IPS-18c (cell line): Measurements from ENCODE around the gene PRPSAP2.
"Not testable (repeated sequence)": the region's sequence is repeated elsewhere in the genome, so short reads cannot be mapped to it uniquely, and the experiment has no call there.

Experiments
- H3K4me3 ChIP-seq: 2 replicates; pipeline ENCODE4 v1.7.0; 2013; ENCODE audit warnings: low read depth, mild to moderate bottlenecking, low read length, moderate library complexity; ENCODE audit not compliant: insufficient read depth
- H3K9me3 ChIP-seq: one replicate; pipeline ENCODE4 v1.6.1; 2013; ENCODE audit warnings: mild to moderate bottlenecking, low read length, moderate library complexity; ENCODE audit not compliant: control insufficient read depth, insufficient read depth

Gene PRPSAP2

DNA sequence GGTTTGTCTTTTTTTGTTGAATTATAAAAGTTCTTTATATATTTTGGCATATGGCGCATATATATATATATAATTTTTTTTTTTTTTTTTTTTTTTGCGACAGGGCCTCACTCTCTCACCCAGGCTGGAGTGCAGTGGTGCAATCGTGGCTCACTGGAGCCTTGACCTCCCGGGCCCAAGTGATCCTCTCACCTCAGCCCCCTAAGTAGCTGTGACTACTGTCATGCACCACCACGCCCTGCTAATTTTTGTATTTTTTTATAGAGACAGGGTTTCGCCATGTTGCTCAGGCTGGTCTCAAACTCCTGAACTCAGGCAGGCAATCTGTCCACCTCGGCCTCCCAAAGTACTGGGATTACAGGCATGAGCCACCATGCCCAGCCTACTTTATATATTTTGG, 64.7 kb downstream of the PRPSAP2 start:
- not testable (repeated sequence) for H3K4me3 ChIP-seq, H3K9me3 ChIP-seq

DNA sequence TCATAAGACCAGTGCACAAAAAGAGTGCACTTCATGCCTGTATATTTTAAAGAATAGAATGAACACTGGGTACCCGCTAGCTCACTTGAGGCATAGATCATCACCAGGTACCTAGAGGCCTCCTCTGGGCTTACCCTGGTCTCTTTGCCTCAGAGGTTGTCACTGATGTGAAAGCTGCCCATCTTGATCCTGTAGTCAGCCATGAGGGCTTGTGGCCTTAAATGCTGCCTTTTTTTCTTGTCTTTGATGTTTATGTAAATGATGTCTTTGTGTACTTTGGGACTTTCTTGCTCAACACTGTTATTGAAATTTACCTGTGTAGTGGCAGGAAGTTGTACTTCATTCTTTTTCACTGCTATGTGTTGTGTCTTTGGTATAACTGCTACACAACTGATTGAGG, 67.3 kb downstream of the PRPSAP2 start:
- H3K9me3 ChIP-seq: no peaks in the 10 kb centered on the region
- no peak overlapping the region for H3K4me3 ChIP-seq

DNA sequence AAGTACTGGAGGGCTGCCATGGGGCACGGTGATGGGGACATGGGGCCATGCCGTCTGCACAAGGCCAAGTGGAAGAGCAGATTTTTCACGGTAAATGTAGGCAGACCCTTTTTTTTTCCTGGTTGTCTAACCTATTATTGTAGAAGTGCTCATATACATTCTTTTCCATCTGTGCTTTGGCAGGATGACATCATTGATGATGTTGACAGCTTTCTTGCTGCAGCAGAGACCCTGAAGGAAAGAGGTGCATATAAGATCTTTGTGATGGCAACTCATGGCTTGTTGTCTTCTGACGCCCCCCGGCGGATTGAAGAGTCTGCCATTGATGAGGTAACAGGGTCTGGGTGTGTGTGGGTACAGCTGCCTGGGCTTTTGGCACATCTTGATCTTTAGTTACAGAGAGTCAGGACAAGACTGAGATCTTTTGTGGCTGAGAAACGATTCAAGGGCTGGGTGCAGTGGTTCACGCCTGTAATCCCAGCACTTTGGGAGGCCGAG, 70.7 kb downstream of the PRPSAP2 start:
- H3K9me3 ChIP-seq: no peaks in the 10 kb centered on the region
- H3K4me3 ChIP-seq: no peak overlapping the region

DNA sequence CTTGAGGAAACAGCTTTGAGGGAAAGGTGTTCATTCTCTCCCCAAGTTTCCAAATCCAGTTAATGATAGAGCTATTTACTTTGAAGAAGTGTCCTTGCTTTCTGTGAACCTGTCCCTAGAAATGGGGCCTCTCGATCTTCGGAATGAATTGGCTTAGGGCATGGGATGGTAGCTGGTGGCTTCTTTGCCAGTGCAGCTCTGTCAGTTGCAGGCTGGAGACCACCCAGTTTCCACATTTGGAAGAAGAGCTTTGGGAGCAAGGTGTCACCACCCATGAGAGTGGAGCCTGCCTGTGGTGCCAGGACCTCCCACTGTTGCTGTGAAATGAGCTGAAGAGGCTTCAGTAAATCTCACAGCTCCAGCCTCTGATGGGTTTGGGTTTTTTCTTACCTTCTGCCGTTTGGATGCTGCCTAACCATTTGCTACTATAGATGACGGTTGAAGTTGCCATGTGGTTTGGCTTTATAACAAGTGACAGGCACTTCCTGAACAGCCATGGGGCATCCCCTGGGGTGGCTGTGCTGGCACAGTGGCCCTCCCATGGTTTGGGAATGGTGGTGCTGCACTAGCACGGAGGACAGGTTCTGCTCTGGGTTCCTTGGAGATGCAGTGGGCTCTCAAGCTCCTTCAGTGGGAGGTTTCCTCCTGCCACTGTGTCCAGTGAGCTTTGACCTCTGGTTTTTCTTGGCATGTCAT, 74.6 kb downstream of the PRPSAP2 start:
- Histone ChIP-seq H3K4me3 (no peak overlapping the region), H3K9me3 (no peaks in the 10 kb centered on the region)

DNA sequence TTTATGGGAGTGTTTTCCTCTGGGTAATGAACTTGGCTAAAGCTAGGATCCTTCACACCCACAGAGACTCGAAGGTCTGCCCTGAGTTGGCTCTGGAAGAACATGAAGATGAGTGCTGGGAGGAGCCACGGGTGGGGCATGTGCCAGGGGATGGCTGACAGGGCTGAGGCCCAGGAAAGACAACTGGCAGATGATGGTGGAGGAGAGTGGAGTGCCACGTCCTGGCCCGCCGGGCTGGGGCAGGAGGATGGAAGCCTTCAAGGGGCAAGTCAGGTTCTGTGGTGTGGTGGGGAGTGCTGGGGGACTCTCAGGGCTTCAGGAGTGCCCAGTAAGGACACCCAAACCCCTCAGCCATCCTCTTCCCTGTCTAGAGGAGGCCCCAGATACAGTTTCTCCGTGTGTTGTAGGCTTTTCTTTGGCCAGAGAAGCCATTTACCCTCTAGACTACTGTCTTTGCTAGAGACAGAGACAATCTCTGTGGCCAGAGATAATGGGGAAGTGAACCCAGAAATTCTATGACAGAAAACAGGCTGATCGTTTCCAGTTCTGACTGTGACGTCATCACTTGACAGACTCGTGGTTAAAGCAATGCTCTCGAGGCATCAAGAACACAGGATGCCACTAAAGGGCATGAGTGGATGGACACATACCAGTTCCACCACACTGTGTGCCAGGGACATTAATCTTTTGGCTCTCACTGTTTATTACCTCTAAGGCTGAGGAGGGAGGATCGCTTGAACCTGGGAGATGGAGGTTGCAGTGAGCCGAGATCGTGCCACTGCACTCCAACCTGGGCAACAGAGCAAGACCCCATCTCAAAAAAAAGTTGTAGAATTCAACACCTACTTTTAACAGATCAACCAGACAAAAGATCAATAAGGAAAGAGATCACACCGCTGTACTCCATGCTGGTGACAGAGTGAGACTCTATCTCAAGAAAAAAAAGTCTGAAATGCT, 75.4 kb downstream of the PRPSAP2 start:
- Histone ChIP-seq H3K9me3 (no peaks in the 10 kb centered on the region), H3K4me3 (no peak overlapping the region)

DNA sequence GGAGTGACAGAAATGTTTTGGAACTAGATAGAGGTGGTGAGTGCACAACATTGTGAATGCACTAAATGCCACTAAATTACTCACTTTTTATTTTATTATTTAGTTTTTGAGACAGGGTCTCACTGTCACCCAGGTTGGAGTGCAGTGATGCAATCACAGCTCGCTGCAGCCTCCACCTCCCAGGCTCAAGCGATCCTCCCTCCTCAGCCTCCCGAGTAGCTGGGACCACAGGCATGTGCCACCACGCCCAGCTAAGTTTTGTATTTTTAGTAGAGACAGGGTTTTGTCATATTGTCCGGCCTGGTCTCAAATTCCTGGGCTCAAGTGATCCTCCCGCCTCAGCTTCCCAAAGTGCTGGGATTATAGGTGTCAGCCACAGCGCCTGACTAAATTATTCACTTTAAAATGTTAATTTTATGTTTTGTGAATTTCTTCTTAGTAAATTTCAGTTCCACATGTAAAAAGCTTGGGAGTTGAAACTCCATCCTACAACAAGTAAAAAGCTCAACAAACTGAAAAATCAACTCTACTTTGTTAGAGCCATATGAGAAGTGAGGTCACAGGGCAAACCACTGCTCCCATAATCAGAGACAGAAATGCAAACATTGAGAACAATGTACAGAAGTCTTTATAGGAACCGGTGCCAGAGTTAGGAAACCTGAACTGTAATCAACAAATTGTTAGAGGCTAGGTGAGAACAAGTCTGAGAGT, 80.2 kb downstream of the PRPSAP2 start:
- no peak overlapping the region for H3K4me3 ChIP-seq
- no peaks in the 10 kb centered on the region for H3K9me3 ChIP-seq

DNA sequence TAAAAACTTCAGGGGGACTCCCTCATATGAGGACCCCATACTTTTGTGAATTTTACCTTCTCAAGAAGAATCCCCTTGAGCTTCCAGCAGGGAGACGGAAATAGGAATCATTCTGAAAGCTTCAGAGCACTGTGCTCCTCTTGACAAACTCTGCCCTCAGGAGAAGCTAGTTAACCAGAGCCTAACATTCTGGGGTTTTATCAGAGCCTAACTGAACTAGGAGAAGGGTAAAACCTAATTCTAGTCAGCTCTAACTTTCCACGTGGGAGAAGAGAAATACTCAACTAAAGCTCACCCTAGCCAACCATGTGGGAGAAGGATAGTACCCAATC, 80.7 kb downstream of the PRPSAP2 start:
- Histone ChIP-seq H3K9me3 (no peaks in the 10 kb centered on the region), H3K4me3 (no peak overlapping the region)

DNA sequence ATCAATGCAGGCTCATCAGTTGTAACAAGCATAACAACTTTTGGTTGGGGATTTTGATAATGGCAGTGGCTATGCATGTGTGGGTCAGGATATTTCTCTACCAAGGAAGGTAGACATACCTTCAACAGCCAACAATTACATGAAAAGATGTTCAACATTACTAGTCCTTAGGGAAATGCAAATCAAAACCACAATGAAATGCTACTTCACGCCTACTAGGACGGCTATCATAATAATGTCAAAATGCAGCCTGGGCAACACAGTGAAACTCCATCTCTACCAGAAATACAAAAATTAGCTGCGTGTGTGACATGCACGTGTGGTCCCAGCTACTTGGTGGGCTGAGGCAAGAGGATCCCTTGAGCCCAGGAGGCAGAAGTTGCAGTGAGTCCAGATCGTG, 86.7 kb downstream of the PRPSAP2 start:
- Histone ChIP-seq H3K9me3 (no peaks in the 10 kb centered on the region), H3K4me3 (no peak overlapping the region)

DNA sequence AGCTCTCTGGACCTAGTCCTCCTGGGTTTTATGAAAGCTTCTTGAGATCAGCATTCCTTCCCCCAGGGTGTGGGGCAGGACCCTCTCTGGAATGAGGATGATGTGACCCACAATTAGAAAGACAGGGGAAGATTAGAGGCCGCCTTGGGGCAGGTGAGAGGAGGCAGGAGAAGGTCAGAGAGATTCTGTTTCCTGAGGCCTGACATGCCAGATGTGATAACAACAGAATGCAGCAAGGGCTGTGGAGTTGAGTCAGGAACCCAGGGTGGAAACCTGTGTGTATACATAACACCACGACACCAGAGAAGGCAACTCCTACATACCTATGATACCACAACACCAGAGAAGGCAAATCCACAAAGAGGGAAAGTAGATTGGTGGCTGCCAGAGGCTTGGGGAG, 88.6 kb downstream of the PRPSAP2 start:
- Histone ChIP-seq H3K9me3 (no peaks in the 10 kb centered on the region), H3K4me3 (no peak overlapping the region)

DNA sequence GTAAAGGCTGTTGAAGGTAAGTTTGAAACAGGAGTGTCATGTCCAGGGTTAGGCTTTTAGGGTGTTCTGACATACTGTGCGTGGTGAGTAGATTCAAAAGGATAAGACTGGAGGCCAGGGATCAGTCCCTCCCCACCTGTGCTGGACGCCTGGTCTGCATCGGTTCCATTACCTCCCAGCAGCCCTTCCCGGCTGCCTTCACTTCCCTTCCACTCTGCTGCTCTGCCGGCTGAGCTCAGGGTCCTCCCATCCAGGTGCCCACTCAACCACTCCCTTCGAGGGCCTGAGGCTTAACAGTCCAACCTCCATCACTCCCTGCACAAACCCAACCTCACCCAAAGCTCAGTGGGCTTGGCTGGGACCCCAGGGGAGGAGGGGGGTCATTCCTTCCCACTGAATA, 89.9 kb downstream of the PRPSAP2 start:
- Histone ChIP-seq H3K9me3 (no peaks in the 10 kb centered on the region), H3K4me3 (no peak overlapping the region)

DNA sequence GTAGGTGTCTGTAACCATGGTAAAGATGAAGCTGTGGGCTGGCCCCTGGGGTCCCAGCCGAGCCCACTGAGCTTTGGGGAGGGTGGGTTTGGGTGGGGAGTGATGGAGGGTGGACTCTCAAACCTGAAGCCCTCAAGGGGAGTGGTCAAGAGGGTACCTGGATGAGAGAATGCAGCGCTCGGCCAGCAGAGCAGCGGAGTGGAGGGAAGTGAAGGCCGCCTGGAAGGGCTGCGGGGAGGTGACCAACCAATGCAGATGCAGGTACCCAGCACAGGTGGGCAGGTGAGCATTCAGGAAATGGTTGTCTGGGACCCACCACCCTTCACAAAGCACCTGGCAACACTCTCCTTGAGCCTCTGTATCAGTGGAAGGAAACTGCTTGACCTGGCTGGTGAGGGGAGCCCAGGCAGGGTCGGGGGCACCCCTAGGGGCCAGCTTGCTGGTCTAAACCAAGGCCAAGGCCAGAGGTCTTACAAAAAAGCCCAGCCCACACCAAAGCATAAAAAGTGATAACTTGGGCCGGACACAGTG, 90.6 kb downstream of the PRPSAP2 start:
- no peak overlapping the region for H3K4me3 ChIP-seq
- no peaks in the 10 kb centered on the region for H3K9me3 ChIP-seq

DNA sequence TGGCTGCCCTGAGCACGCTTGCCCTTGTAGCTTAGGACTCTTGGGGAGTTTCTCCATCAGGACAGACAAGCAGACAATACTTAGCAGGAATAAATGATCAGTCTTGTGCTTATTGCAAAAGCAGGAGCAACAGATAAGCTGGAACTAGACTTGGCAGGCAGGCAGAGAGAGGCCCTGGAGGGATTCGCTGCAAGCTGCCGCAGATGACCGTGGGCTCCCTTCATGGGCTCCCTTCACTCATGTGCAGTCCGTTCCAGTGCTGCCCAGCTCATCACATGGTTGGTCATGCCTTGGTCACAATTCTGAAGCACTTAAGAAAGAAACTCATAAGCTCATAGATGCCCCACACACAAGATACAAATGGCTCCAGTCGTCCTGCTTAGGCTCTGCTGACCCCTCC, 91.6 kb downstream of the PRPSAP2 start:
- no peaks in the 10 kb centered on the region for H3K9me3 ChIP-seq
- no peak overlapping the region; the same call in 1 of the 2 replicates for H3K4me3 ChIP-seq

DNA sequence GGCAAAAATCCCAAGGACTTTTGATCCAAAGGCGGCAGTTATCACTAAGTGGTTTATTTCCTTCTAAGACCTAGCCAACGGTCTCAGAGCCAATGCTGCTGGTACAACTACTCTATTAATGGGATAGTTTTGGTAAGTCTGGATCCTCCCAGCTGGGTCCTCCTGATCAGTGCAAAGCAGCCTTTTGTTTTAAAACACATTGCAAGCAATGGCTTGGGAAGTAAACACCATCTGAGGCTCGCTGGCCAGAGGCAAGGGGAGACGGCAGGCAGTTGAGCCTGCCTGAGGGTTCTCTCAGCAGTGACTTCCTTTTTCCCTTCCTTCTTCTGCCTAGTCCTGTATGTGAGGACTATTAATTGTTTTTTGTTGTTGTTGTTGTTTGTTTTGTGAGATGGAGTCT, 92.4 kb downstream of the PRPSAP2 start:
- H3K4me3 ChIP-seq: no peak overlapping the region

DNA sequence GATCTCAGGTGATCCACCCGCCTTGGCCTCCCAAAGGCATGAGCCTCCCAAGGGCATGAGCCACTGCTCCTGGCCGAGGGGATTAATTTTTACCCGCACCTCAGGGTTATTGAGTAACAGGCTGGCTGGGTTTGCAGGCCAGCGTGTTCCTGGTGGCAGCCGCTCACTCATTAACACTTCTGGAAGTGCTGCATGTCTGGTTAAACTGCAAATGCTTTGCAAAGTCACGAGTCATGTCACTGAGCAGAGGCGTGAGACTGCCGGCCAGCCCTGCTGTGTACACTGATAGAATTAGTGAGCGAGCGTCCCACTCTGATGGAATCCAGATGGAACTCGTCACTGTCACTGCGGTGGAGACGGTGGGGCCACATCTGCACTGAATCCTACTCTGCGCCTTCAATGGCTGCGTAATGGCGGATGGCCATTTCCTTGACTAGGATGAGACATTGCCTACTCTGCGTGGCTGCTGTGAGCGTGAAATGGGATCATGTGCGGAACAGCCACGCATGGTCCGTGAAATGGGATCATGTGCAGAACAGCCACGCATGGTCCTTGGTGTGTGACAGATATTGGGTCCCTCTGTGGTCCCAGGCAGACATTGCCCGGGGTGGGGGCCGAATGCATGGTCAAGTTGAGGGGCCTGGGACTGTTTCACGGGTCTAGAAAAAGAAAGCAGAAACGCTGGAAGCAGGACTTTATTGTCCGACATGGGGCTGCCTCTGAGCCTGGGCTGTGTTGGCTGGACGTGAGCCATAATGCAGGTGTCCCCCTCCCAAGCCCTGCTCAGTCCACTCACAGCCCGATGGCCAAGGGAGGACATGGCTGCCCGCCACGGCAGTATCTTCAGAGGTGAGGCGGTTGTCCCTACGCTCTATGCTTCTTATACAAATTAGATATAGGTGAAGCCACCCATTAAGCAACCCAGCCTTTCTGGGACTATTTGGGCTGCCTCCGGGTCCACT, 93.3 kb downstream of the PRPSAP2 start:
- Histone ChIP-seq H3K4me3 (no peak overlapping the region), H3K9me3 (no peaks in the 10 kb centered on the region)

More for the DNA sequence above, 92.4 kb downstream of the PRPSAP2 start:
- H3K9me3 ChIP-seq: no peaks in the 10 kb centered on the region

DNA sequence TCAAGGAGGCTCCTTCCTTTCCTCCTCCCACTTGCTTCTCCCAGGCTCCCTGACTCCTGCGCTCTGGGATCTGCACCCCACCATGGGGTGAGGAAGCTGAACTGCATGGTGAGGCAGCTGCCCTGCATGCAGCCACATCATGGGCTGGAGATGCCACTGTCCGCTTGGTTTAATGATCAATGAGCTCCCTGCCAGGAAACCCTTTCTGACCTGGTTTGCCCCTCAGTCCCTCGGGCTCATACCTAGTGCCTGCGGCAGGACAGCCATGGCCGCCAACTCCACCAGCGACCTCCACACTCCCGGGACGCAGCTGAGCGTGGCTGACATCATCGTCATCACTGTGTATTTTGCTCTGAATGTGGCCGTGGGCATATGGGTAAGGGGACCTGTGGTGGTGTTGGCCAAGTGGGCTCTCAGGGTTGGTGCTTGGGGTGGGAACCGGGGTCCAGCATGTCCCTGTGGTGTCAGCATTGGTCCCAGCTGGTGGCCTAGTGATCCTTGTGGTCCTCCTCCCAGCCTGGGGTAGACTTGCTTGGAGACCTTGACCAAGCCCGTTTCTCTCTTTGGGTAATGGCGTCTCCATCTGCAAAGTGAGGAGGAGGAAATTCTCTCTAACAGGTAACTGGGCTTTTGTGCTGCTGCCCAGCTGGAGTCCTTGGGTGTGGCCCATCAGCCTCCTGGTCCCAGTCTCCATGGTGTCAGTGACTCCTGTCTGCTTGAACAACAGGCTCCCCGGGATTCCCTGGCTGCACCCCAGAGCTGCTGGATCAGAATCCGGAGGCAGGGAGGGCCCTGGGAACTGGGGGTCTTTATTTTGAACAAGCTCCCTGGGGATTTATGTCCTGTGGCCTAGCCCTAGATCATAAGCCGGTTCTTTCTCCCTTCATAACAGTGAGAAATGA, 94.3 kb downstream of the PRPSAP2 start, which contains the start of gene SLC5A10:
TSS of gene SLC5A10 (plus strand) at position 225 of the 902 bp plus-strand sequence. CDS start at position 266, 41 bp downstream.
- Histone ChIP-seq H3K4me3 (no peak within 1 kb of the TSS), H3K9me3 (no peaks in the 10 kb centered on the region)
